Endothelial cell of umbilical vein (primary cell): ENCODE data around the gene PRR16. TPM values are rescaled to one million over a fixed set of nuclear protein-coding genes. Genes with fewer than 3 reads are reported as not detected.
A peak's percentile ranks its signal among the peaks of the same experiment; 100 is the strongest.

Source experiments
- BruUV-seq: library from RNA; stranded (reverse); fragments of 400-500 nt; replicated peaks from 2 replicates; lab custom pipeline; 2021; lab: Mats Ljungman, UMichigan
- CTCF ChIA-PET: fragments of 300-600, 350-600 bp; sonication (Branson Sonifier 250); formaldehyde crosslinking; loops from one replicate; lab custom pipeline; 2021; ENCODE audit warnings: antibody characterized with exemption, inconsistent platforms; lab: Charles Lee
- POLR2A ChIA-PET: fragments of 300-600, 350-600 bp; sonication (Branson Sonifier 250); formaldehyde crosslinking; loops from one replicate; lab custom pipeline; 2021; ENCODE audit warnings: antibody characterized with exemption, inconsistent platforms; lab: Charles Lee
- DNase-seq: peaks from one replicate; pipeline ENCODE4 v3.0.0-alpha.2; 2011; ENCODE audit warnings: low read depth, low spot score
- FAIRE-seq: peaks from 2 replicates; lab custom pipeline; 2011; peaks lifted over from hg19 to GRCh38; lab: Jason Lieb, UNC
- H2AFZ ChIP-seq: 2 replicates; pipeline ENCODE4 v1.6.0; 2012; ENCODE audit warnings: low read depth, low read length, control low read depth, inconsistent platforms
- H3K27ac ChIP-seq: 2 replicates; pipeline ENCODE4 v1.5.1; 2011; ENCODE audit warnings: low read depth, mild to moderate bottlenecking, control low read depth, low read length, moderate library complexity; ENCODE audit not compliant: insufficient read depth
- H3K27me3 ChIP-seq, 2 experiments: 2 replicates each; pipeline versions ENCODE4 v1.6.0 to v1.6.1; 2011; ENCODE audit warnings: low read length in 2 of 2, mixed read lengths in 1 of 2; ENCODE audit not compliant: control insufficient read depth in 2 of 2, insufficient read depth in 2 of 2
- H3K36me3 ChIP-seq, 2 experiments: 2 replicates in 1 of 2; 3 replicates in 1 of 2; pipeline ENCODE4 v1.5.1; 2011; ENCODE audit warnings: low read length in 2 of 2, mild to moderate bottlenecking in 1 of 2, moderate library complexity in 1 of 2; ENCODE audit not compliant: control insufficient read depth in 2 of 2, insufficient read depth in 2 of 2; ENCODE audit errors: extremely low read depth in 1 of 2
- H3K4me1 ChIP-seq: 3 replicates; pipeline ENCODE4 v1.5.1; 2011; ENCODE audit warnings: mild to moderate bottlenecking, low read length; ENCODE audit not compliant: control insufficient read depth, insufficient read depth; ENCODE audit errors: extremely low read depth
- H3K4me2 ChIP-seq: 2 replicates; pipeline ENCODE4 v1.6.1; 2011; ENCODE audit warnings: low read length, control low read depth, mixed read lengths; ENCODE audit not compliant: insufficient read depth
- H3K4me3 ChIP-seq, 3 experiments: fragments of 200-600 bp in 1 of 3; sonication (generic), shearing (Covaris generic) in 1 of 3; replicated peaks in 1 of 3; 2 replicates each; pipeline ENCODE4 v1.5.1; 2011 to 2016; ENCODE audit warnings: control low read depth in 3 of 3, low read length in 3 of 3, mild to moderate bottlenecking in 2 of 3, inconsistent platforms in 1 of 3, low read depth in 1 of 3, moderate library complexity in 1 of 3; ENCODE audit not compliant: insufficient read depth in 1 of 3
- H3K79me2 ChIP-seq: 2 replicates; pipeline ENCODE4 v1.6.0; 2012; ENCODE audit warnings: low read length, inconsistent platforms; ENCODE audit not compliant: control insufficient read depth, insufficient read depth
- H3K9ac ChIP-seq: replicated peaks from 2 replicates; pipeline ENCODE3; 2011; ENCODE audit warnings: low read length, control low read depth; ENCODE audit not compliant: insufficient read depth; ENCODE audit errors: extremely low read depth
- H3K9me1 ChIP-seq: replicated peaks from 3 replicates; pipeline ENCODE4 v1.6.0; 2011; ENCODE audit warnings: mild to moderate bottlenecking, low read length; ENCODE audit not compliant: control insufficient read depth, insufficient read depth; ENCODE audit errors: extremely low read depth
- H3K9me3 ChIP-seq: replicated peaks from 2 replicates; pipeline ENCODE4 v1.5.1; 2012; ENCODE audit warnings: low read length, inconsistent platforms; ENCODE audit not compliant: control insufficient read depth, insufficient read depth
- H4K20me1 ChIP-seq: replicated peaks from 2 replicates; pipeline ENCODE3; 2011; ENCODE audit warnings: mild to moderate bottlenecking, low read length; ENCODE audit not compliant: control insufficient read depth, insufficient read depth; ENCODE audit errors: extremely low read depth
- EZH2 ChIP-seq: IDR thresholded peaks from 2 replicates; pipeline ENCODE4 v1.6.1; 2012; ENCODE audit warnings: borderline replicate concordance, low read depth, mild to moderate bottlenecking, moderate library complexity, low read length, inconsistent platforms; ENCODE audit not compliant: severe bottlenecking
- FOS ChIP-seq: IDR thresholded peaks from 2 replicates; pipeline ENCODE4 v1.6.1; 2011; ENCODE audit warnings: mild to moderate bottlenecking, low read length, moderate library complexity, borderline replicate concordance; ENCODE audit not compliant: insufficient read depth
- GATA2 ChIP-seq: IDR thresholded peaks from 2 replicates; pipeline ENCODE4 v1.7.0; 2011; ENCODE audit warnings: low read depth, mild to moderate bottlenecking, moderate library complexity, mixed read lengths, low read length; ENCODE audit not compliant: insufficient read length, insufficient read depth
- JUN ChIP-seq: IDR thresholded peaks from 2 replicates; pipeline ENCODE4 v1.6.1; 2011; ENCODE audit warnings: borderline replicate concordance, low read depth; ENCODE audit not compliant: insufficient read length, insufficient read depth
- MYC ChIP-seq: IDR thresholded peaks from one replicate; pipeline ENCODE4 v1.6.1; 2011; ENCODE audit warnings: mild to moderate bottlenecking, low read depth, low read length
- POLR2A ChIP-seq: IDR thresholded peaks from 2 replicates; pipeline ENCODE4 v1.6.1; 2012; ENCODE audit warnings: low read depth, mild to moderate bottlenecking, control low read depth, low read length
- POLR2AphosphoS5 ChIP-seq: IDR thresholded peaks from 2 replicates; pipeline ENCODE4 v1.6.1; 2012; ENCODE audit warnings: low read depth, mild to moderate bottlenecking, control low read depth, low read length, moderate library complexity; ENCODE audit not compliant: insufficient read depth
- dilution Hi-C: fragments of 300-500 bp; cut with MboI; formaldehyde crosslinking; loops from one replicate; pipeline ENCODE4 v1.15.0; 2019; ENCODE audit warnings: low sequenced_read_pairs; ENCODE audit not compliant: extremely low pct_ligation_motif_present
- intact Hi-C: fragments of 100-400 bp; cut with micrococcal nuclease; formaldehyde crosslinking; loops from one replicate; pipeline ENCODE4 v1.10.0; 2022
- polyA plus RNA-seq, 4 experiments: library from polyadenylated mRNA; depleted of rRNA in 3 of 4; stranded (reverse) in 3 of 4; unstranded in 1 of 4; fragments of >200 nt; gene quantifications; 2 replicates each; pipeline versions ENCODE4 v1.2.1 to v1.2.3, GENCODE V29; 2011 to 2012; ENCODE audit warnings: missing spikeins in 1 of 4
- total RNA-seq: library from RNA; stranded (reverse); gene quantifications from 2 replicates; pipeline ENCODE4 v1.2.3, GENCODE V29; 2021
- TF ChIP-seq, protein P1 (sequence below), 2 donors: IDR thresholded peaks; 1 replicate in 1 of 2; 2 replicates in 1 of 2; pipeline ENCODE4 v1.5.1; 2011; ENCODE audit warnings: low read length in 2 of 2, mild to moderate bottlenecking in 2 of 2, moderate library complexity in 2 of 2, control low read depth in 1 of 2, inconsistent platforms in 1 of 2, low read depth in 1 of 2; ENCODE audit not compliant: insufficient read depth in 1 of 2; ENCODE audit errors: extremely low read depth in 1 of 2
- TF ChIP-seq, protein P2 (sequence below): IDR thresholded peaks from 2 replicates; pipeline ENCODE4 v1.6.1; 2011; ENCODE audit not compliant: insufficient read depth, insufficient read length

Gene PRR16
- total and polyA plus RNA-seq, 2 donors (not counting 3 experiments of a cell fraction or from before 2014, with no cell fraction given) = 0.91 to 1.2 TPM

DNA sequence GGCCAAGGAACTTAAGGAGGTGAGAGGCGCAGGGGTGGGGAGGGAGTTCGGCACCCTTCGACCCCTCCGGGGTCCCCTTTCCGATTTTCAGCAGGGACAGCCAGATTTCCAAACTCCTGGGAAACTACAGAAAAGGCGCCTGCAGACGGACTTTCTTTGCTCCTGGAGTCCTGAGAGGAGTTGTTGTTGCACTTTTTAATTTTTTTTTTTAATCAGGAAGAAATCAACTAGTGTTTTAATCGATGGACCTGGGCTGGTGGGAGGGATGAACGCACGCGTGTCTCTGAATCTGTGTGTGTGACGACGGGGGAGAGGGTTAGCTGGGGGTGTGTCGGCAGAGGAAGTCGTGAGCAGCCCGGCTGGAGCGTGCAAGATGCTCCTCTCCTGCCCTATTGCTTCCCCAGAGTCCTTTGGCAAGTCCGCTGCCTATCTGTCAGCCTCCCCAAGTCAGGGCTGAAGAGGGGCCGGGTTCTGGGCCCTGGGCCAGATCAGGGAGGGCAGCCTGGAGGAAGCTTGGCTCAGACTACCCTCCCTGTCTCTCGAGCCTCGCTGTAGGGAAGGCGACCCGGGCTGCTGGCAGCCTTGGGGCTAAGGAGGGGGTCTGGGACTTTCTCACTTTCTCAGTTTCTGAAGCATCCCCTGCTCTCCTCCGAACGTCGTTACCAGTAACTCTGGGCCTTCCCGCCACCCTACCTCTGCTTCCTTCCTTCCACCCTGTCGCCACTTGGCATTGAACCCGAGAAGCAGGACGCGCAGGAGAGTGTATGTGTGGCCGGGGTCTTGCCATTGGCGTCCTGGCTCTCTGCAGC lies 731 bp downstream of the PRR16 start:
- BruUV-seq = no TSS peak
- Histone ChIP-seq H3K79me2 (no peaks in the 10 kb centered on the region), H3K4me2 (peak overlapping the region; percentile 96), H3K4me1 (peaks cover 16% of the 10 kb centered on the region), H4K20me1 (no peaks in the 10 kb centered on the region), H3K9me1 (no peaks in the 10 kb centered on the region), H3K27ac (no peak overlapping the region), H3K36me3 (no peaks in the 10 kb centered on the region), H3K27me3 (peaks cover 1 to 24% of the 10 kb centered on the region in 2 experiments), H3K4me3 (peak overlapping the region; percentile 61 to 84 (median 81)), H2AFZ (peak overlapping the region; percentile 99), H3K9me3 (no peaks in the 10 kb centered on the region), H3K9ac (peak overlapping the region; percentile 33)
- TF ChIP-seq GATA2 = no peak
- TF ChIP-seq POLR2A = no peak
- no peak for TF ChIP-seq EZH2
- TF ChIP-seq, protein P1, sequence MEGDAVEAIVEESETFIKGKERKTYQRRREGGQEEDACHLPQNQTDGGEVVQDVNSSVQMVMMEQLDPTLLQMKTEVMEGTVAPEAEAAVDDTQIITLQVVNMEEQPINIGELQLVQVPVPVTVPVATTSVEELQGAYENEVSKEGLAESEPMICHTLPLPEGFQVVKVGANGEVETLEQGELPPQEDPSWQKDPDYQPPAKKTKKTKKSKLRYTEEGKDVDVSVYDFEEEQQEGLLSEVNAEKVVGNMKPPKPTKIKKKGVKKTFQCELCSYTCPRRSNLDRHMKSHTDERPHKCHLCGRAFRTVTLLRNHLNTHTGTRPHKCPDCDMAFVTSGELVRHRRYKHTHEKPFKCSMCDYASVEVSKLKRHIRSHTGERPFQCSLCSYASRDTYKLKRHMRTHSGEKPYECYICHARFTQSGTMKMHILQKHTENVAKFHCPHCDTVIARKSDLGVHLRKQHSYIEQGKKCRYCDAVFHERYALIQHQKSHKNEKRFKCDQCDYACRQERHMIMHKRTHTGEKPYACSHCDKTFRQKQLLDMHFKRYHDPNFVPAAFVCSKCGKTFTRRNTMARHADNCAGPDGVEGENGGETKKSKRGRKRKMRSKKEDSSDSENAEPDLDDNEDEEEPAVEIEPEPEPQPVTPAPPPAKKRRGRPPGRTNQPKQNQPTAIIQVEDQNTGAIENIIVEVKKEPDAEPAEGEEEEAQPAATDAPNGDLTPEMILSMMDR (IDR thresholded peaks at IDR 0.05; ENCODE audit: extremely low read depth in 1 of 2, insufficient read depth in 1 of 2, low read depth in 1 of 2, low read length in 2 of 2) = no peak
- TF ChIP-seq POLR2AphosphoS5 = no peak
- TF ChIP-seq, protein P2, sequence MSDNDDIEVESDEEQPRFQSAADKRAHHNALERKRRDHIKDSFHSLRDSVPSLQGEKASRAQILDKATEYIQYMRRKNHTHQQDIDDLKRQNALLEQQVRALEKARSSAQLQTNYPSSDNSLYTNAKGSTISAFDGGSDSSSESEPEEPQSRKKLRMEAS = no peak
- no peak for TF ChIP-seq MYC
- TF ChIP-seq FOS = no peak
- TF ChIP-seq JUN = no peak
- intact Hi-C loops (loop anchor here (2.0 to 10.0 kb wide), 3 partner anchors 1406 to 1610 kb away; partner anchors contain the start of gene LOX), dilution Hi-C loops (no loop called here)
- FAIRE-seq (no peak), DNase-seq (peak; percentile 25)
- ChIA-PET POLR2A (no interaction called here), CTCF (interaction anchor here (0.8 to 1.5 kb wide), 3 partner anchors 17 to 1485 kb away, joined by 3 to 6 read pairs (median 3); no protein-coding TSS in a partner anchor)
